K562 (cell line): ENCODE measurements around the gene GNG7. TPM values are rescaled to one million over a fixed set of nuclear protein-coding genes. Genes with fewer than 3 reads are reported as not detected.
A peak's percentile ranks its signal among the peaks of the same experiment; 100 is the strongest.

Experiments
- ATF6 ChIP-seq: sonication (generic); formaldehyde crosslinking; IDR thresholded peaks from 2 replicates; pipeline ENCODE4 v1.4.0; 2020; ENCODE audit warnings: mild to moderate bottlenecking, missing genetic modification reagents
- COPS2 ChIP-seq: fragments of 450-650 bp; conservative IDR thresholded peaks from 2 replicates; pipeline ENCODE4 v1.6.1; 2016; ENCODE audit warnings: mild to moderate bottlenecking, moderate library complexity
- MEF2D ChIP-seq: conservative IDR thresholded peaks from 2 replicates; pipeline ENCODE4 v1.6.1; 2016; ENCODE audit warnings: low read depth, missing genetic modification characterization, missing compliant biosample characterization
- PATZ1 ChIP-seq: fragments of 250-450 bp; sonication (Bioruptor Pico); IDR thresholded peaks from 2 replicates; pipeline ENCODE4 v1.5.0; 2020; ENCODE audit warnings: mild to moderate bottlenecking, borderline replicate concordance
- PHTF2 ChIP-seq: fragments of 250-450 bp; sonication (Bioruptor Pico); IDR thresholded peaks from 2 replicates; pipeline ENCODE4 v1.5.0; 2021; ENCODE audit warnings: mild to moderate bottlenecking
- POLR3A ChIP-seq: IDR thresholded peaks from 2 replicates; pipeline ENCODE4 v1.6.1; 2011; ENCODE audit warnings: borderline replicate concordance, mild to moderate bottlenecking, moderate library complexity; ENCODE audit not compliant: insufficient read length, insufficient read depth; ENCODE audit errors: extremely low read depth
- SPI1 ChIP-seq: IDR thresholded peaks from 2 replicates; pipeline ENCODE4 v1.6.1; 2011; ENCODE audit warnings: low read depth, low read length, control low read depth, borderline replicate concordance
- SRF ChIP-seq, 2 experiments: fragments of 250-450, 450-650 bp in 1 of 2; sonication (Bioruptor Pico) in 1 of 2; sonication (generic) in 1 of 2; formaldehyde crosslinking; IDR thresholded peaks; 2 replicates each; pipeline versions ENCODE4 v1.5.0 to v1.5.1; 2020 to 2022; ENCODE audit warnings: mild to moderate bottlenecking in 1 of 2, missing genetic modification reagents in 1 of 2
- TEAD1 ChIP-seq, 2 experiments: fragments of 450-650 bp in 1 of 2; sonication (generic) in 1 of 2; formaldehyde crosslinking; IDR thresholded peaks; 2 replicates each; pipeline versions ENCODE4 v1.4.0 to v1.8.0; 2020 to 2022; ENCODE audit warnings: mild to moderate bottlenecking in 2 of 2, missing genetic modification reagents in 1 of 2
- THRB ChIP-seq: fragments of 450-650 bp; formaldehyde crosslinking; conservative IDR thresholded peaks from 2 replicates; pipeline ENCODE4 v1.4.0; 2022; ENCODE audit warnings: mild to moderate bottlenecking, missing genetic modification characterization
- USF2 ChIP-seq: sonication (generic); formaldehyde crosslinking; IDR thresholded peaks from 2 replicates; pipeline ENCODE4 v1.5.0; 2020; ENCODE audit warnings: missing genetic modification reagents
- ZBTB34 ChIP-seq: fragments of 250-450 bp; sonication (Bioruptor Pico); IDR thresholded peaks from 2 replicates; pipeline ENCODE4 v1.8.0; 2021; ENCODE audit warnings: mild to moderate bottlenecking, moderate library complexity
- ZFP1 ChIP-seq: fragments of 450-650 bp; formaldehyde crosslinking; IDR thresholded peaks from 2 replicates; pipeline ENCODE4 v1.4.0; 2020; ENCODE audit warnings: mild to moderate bottlenecking, mixed read lengths
- ZFPM2 ChIP-seq: fragments of 250-450 bp; sonication (Bioruptor Pico); IDR thresholded peaks from 2 replicates; pipeline ENCODE4 v1.5.1; 2022; ENCODE audit warnings: mild to moderate bottlenecking
- ZKSCAN3 ChIP-seq: fragments of 250-450 bp; sonication (Bioruptor Pico); IDR thresholded peaks from 2 replicates; pipeline ENCODE4 v1.4.0; 2020
- ZKSCAN8 ChIP-seq: fragments of 200-800 bp; sonication (Bioruptor generic); IDR thresholded peaks from 2 replicates; pipeline ENCODE4 v1.6.1; 2016; ENCODE audit warnings: missing genetic modification characterization, missing compliant biosample characterization
- ZNF146 ChIP-seq: IDR thresholded peaks from one replicate; pipeline ENCODE4 v1.6.1; 2018; ENCODE audit warnings: missing compliant biosample characterization; ENCODE audit not compliant: unreplicated experiment
- ZNF354B ChIP-seq: fragments of 250-450 bp; sonication (Bioruptor Pico); IDR thresholded peaks from 2 replicates; pipeline ENCODE4 v1.4.0; 2020
- ZNF644 ChIP-seq: fragments of 200-800 bp; sonication (Bioruptor generic); IDR thresholded peaks from 2 replicates; pipeline ENCODE4 v1.6.1; 2016; ENCODE audit warnings: low read depth, missing genetic modification characterization, missing compliant biosample characterization
- polyA plus RNA-seq, 8 experiments: library from polyadenylated mRNA; depleted of rRNA in 4 of 8; stranded (reverse) in 5 of 8; unstranded in 3 of 8; fragments of >200 nt; fragmentation: Nextera tagmentation in 2 of 8; fragmentation: Illumina TruSeq in 1 of 8; extraction: Ambion mirVana in 2 of 8; extraction: Trizol in 1 of 8; gene quantifications; 2 replicates each; pipeline versions ENCODE4 v1.2.1 to v1.2.3, GENCODE V29; 2011 to 2014; ENCODE audit warnings: inconsistent platforms in 1 of 8, missing spikeins in 1 of 8
- total RNA-seq, 7 experiments: library from RNA; depleted of rRNA in 6 of 7; stranded (reverse); fragments of >200 nt in 6 of 7; fragmentation: Illumina TruSeq in 2 of 7; extraction: Trizol in 2 of 7; gene quantifications; 2 replicates each; pipeline versions ENCODE4 v1.2.1 to v1.2.3, GENCODE V29; 2011 to 2021; ENCODE audit warnings: low replicate concordance in 1 of 7

Gene GNG7
- total and polyA plus RNA-seq, 9 of the 15 experiments (the other 6 are each of a cell fraction or from before 2014, with no cell fraction given) = 0.01 to 0.20 (median 0.06) TPM; not detected in 1

- TF ChIP-seq PHTF2 (no peak), TEAD1 (CRISPR knock-in tag; IDR thresholded peaks at IDR 0.05) (no peak), SPI1 (no peak), ZFPM2 (CRISPR knock-in tag) (no peak), ZBTB34 (CRISPR knock-in tag) (no peak), ZNF644 (tag) (no peak), COPS2 (no peak), USF2 (CRISPR knock-in tag) (no peak), PATZ1 (no peak), ZKSCAN8 (CRISPR knock-in tag) (peak; percentile 40; the same call in 1 of the 2 replicates), ZFP1 (CRISPR knock-in tag) (no peak), ZNF354B (no peak), THRB (CRISPR knock-in tag) (no peak), POLR3A (no peak), ZNF146 (CRISPR knock-in tag) (no peak), SRF (CRISPR knock-in tag; IDR thresholded peaks at IDR 0.05) (no peak), ZKSCAN3 (no peak), MEF2D (tag) (no peak), ATF6 (no peak)
Measured at GRCh38 chr19:2507109-2507508, 195.4 kb downstream of the GNG7 start (continued).
